ENCODE data around the gene WDR18.

WDR18 gene, protein sequence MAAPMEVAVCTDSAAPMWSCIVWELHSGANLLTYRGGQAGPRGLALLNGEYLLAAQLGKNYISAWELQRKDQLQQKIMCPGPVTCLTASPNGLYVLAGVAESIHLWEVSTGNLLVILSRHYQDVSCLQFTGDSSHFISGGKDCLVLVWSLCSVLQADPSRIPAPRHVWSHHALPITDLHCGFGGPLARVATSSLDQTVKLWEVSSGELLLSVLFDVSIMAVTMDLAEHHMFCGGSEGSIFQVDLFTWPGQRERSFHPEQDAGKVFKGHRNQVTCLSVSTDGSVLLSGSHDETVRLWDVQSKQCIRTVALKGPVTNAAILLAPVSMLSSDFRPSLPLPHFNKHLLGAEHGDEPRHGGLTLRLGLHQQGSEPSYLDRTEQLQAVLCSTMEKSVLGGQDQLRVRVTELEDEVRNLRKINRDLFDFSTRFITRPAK

DNA sequence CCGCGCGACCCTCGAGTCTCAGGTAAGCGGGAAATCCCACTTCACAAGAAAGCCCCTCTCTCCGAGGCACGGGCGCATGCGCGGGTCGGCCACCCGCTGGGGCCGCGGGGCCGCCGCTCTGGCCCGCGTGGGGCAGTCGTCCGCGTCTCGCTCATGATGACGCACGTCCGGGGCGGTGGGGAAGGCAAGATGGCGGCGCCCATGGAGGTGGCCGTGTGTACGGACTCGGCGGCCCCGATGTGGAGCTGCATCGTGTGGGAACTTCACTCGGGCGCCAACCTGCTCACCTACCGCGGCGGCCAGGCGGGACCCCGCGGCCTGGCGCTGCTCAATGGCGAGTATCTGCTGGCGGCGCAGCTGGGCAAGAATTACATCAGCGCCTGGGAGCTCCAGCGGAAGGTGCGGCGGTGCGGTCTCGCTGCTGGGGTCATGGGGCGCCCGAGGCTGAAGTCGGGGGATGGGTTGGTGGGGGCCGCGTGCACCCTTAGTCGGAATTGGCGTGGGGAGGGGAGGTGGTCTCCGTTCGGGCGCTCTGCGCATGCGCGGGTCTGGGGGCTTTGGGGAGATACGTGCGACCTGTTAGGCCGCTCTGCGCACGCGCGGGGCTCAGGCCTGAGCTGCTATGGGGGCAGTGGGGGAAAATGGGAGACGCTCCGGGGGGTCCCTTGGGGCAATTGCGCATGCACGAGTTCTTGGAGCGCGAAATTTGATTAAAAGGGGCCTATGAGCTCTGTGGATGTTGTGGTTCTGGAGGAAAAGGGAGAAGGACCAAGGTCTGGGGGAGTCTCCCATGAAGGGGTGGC lies at the start of gene WDR18:
Gene WDR18 (plus strand): TSS at position 181 of the 803 bp plus-strand sequence. CDS start 9 bp downstream, at position 190.
- peak; percentile 89 to 91 for DNase-seq

DNA sequence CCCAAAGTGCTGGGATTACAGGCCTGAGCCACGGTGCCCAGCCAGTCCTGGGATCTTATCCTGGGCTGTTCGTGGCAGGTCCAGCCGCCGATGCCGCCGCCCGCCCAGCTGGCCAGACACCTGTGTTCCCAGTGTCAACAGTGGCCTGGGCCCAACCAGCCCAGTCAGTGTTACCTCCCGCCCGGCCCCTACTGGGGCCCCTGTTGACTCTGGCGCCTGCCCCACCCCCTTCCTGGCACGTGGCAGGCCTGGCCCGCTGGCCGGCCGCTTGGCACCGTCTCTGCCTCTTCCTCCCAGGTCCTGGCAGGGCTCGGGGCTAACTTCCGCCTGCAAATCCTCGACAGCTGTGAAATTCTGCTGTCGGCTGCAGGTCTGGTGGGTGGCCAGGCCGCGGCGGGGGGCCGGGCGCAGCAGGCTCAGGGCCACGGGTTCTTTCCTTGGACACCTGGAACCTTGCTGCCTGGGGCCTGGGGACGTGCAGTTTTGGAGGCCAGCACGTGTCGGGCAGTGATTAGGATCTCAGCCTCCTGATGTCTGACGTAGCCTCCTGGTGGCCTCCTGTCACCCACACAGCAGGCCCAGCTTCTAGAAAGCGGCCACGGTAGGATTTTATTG lies 49.2 kb upstream of the WDR18 start:
- peak in 1 of 2 donors; percentile 50 for DNase-seq

DNA sequence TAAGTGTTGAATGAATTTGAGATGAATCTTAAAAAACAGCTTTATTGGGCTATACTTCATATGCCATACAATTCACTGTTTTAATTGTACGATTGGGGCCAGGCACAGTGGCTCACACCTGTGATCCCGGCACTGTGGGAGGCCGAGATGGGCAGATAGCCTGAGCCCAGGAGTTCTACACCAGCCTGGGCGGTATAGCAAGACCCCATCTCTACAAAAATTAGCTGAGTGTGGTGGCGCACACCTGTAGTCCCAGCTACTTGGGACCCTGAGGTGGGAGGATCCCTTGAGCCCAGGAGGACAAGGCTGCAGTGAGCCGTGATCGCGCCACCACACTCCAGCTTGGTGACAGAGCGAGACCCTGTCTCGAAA lies 48.0 kb upstream of the WDR18 start:
- no peak for DNase-seq

DNA sequence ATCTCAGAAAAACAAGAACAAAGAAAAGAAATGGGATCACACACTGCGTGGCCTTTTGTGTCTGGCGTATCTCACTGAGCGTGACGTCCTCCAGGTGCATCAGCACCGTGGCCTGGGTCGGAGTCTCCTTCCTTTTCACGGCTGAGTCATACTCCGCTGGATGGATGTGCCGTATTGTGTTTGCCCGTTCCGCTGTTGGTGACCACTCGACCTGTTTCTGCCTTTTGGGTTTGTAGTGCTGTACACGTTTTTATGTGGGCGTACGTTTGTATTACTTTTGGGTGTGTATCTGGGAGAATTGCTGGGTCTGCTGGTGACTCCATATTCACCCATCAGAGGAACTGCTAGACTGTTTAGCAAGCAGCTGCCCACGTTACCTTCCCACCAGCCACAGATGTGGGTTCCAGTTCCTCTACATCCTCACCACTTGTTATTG lies 46.9 kb upstream of the WDR18 start:
- peak; percentile 39 to 69 for DNase-seq

DNA sequence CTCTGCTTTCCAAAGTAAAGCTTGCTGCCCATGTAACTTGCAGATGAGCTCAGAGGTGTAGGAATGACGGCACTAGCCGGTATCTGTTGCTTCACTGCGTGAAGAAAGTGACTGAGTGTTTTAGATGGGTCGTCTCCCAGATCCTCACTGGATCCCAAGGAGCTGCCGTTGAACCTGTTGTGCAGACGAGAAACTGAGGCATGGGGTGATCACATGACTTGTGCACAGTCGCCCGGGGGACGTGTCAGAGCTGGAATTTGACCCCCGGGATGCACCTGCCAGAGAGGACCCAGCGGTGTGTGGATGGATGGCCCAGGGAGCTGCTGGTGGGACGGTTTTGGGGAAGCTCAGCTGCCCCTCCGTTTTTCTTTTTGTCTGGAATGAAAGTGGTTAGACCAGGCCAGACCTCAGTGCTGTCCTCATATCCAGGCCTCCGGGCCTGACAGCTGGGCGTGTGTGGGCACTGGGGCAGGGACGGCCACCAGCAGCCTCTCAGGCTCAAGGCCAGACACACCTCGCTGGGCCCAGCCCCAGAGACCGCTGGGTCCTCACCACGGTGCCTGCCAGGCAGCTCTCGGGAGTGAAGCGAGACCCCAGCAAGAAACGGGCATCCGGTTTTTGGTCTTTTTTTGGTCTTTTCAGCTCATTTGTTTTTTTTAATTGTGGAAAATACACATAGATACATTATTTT lies 45.8 kb upstream of the WDR18 start:
- no peak for DNase-seq

DNA sequence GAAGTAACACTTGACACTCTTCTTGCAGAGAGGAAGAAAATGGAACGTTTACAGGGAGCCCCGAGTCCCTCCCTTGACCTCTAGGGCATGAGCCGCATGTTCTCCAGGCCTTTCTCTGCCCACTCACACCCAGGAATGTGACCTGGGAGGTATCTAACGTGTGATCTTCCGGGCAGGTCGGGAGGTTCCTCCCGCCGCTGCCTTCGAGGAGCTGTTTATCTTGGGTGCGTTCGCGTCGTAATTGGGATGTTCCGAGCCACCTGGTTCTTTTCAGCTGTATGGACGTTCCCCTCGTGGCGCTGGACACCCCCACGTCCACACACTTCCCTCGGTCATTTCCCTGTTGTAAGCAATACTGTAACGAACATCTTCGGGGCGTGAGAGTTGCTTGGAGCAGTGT lies 44.7 kb upstream of the WDR18 start:
- DNase-seq: no peak

DNA sequence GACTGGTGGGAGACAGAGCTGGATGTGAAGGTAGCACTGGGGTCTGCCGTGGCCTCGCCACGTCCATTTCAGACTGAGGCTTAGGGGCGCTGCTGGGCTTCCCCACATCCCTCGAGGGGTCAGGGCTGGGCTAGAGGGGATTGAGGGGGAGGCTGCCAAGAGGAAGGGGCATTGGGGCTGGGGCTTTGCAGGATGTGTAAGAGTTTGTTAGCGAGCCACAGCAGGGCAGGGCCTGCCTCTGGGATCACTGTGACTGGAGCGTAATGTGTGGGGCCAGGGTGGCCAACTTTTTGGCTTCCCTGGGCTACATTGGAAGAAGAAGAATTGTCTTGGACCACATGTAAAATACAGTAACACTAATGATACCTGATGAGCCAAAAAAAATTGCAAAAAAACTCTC lies 44.2 kb upstream of the WDR18 start:
- DNase-seq: no peak

DNA sequence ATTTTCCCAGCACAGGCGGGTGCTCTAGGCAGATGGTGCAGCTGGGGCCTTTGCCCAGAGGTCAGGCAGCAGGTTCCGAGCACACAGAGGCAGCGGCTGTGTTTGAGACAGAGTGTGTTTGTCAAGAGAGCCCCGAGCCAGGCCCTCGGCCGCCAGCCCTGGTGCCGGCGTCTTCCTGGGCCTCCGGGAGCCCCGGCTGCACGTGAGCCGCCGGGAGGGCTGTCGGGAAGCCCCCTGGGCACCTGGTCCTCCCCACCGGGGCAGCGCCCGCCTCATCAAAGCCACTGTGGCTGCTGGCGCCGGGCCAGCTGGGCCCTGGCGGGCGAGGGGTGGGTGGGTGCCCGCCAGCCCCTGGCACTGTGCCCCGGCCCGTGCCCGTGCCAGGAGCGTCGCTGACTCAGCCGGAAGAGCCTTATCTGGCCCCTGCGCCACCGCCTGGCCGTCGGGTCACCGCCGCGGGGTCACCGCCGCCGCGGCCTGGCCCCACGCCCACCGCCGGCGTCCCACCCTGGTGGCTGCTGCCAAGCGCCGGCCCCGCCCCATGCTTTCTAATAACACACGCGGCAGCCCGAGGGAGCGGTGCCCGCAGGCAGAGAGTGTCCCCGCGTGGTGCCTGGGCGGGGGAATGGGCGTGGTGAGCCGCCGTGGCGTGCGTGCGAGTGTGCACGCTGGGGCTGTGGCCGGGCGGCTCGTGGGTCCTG lies 43.4 kb upstream of the WDR18 start:
- peak; percentile 80 to 85 for DNase-seq

DNA sequence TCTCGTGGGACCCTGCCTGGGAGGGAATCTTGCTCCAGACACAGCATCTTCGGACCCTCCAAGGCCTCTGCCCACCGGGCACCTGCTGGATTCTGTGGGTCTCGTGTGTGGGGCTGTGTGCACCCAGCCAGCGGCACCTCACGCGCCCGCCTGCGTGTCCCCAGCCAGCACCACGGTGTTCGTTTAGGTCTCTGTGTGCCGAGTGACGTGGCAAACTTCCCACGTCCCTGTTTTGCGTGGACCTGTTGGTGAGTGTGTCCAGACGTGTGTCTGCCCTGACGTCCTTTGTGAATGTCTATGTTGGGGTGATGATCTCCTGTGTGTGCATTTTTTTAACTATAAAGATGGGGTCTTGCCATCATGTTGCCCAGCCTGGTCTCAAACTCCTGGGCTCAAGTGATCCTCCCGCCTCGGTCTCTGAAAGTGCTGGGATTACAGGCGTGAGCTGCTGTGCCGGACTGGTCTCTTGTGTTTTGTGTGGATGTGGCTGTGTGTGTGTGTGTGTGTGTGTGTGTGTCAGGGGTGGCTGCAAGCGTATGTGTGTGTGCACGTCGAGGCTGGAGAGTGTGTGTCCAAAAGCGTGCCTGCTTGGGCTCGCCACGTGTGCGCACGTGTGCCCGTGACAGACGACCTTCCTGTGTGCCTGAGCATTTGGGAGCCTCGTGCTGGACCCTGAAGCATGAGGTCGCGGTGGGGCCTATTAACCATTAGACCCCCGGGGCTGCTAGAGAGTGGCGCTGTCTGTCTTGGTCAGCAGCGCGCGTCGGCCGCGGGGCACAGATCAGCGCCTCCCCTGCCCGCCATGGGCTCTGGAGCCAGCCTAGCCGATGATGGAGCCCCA lies 42.6 kb upstream of the WDR18 start:
- DNase-seq: no peak

DNA sequence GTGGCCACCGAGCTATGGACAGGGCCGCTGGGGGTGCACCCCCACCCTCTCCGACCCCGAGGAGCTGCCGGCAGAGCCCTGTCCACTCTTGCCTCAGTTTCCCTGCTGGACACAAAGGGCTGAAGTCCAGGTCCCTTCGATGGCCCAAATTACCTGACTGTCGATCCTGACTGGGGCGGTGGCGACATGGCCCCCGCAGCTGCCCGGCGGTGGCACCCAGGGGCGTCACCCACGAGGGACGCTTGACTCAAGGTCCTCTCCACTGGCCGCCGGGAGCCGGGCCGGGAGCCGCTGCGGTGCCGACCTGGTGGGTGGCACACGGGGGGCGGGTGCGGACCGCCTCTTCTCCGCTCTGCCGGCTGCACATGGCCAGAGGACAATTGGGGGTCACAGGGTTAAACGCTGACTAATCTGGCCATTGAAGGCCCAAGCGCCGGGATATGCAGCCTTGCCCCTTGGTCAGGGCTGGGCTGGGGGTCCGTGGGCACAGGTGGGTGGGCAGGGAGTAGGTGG lies 42.0 kb upstream of the WDR18 start:
- no peak for DNase-seq

DNA sequence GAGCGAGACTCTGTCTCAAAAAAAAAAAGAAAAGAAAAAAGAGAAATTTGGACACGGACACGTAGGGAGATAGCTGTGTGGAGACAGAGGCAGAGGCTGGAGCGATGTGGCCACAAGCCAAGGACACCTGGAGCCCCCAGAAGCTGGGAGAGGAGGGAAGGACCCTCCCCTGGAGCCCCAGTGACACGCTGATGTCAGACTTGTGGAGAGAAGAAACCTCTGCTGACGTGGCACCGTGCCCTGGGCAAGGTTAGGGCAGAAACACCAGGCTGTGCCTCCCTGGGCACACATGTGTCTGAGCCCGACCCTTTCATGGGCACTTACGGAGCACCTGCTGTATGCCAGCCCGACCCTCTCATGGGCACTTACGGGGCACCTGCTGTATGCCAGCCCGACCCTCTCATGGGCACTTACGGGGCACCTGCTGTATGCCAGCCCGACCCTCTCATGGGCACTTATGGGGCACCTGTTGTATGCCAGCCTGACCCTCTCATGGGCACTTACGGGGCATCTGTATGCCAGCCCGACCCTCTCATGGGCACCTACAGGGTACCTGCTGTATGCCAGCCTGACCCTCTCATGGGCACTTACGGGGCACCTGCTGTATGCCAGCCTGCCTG lies 40.5 kb upstream of the WDR18 start:
- no peak for DNase-seq

DNA sequence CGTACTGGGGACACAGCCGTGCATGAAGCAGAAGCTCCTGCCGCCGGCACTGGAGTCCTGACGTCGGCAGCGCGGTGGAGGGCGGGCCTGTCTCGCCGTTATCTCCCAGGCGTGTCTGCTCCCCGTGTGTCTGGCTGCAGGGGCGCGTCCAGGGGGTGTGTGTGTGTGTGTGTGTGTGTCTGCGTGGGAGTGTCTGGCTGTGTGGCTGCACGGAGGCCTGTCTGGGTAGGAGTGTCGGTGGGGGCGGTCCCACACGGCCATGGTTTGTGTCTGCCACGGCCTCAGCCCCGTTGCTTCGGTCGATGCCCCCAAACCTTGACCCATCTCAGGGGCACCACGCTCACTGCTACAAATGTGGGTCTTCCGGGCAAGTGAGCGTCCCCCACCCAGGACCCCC lies 40.0 kb upstream of the WDR18 start:
- DNase-seq: no peak

DNA sequence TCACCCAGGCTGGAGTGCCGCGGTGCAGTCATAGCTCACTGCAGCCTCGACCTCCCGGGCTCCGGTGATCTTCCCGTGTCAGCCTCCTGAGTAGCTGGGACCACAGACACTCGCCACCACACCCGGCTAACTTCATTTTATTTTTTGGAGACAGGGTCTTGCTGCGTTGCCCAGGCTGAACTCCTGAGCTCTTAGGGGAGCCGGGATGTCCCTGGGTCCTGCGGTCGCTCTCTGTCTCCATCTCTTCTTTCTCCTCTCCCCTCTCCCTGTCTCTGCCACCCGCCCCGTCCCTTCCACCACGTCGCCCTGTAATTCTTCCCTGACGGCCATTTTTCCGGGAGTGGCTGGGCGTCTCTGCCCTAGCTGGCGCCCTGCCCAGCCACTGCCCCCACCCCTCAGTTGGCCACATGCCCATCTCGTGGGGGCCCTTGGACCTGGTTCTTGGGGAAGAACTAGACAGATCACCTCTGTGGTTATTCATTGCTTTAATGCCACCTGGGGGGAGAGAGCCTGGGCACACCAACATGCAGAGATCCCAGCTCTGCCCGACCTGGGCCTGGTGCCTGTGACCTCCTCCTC lies 39.4 kb upstream of the WDR18 start:
- no peak for DNase-seq

DNA sequence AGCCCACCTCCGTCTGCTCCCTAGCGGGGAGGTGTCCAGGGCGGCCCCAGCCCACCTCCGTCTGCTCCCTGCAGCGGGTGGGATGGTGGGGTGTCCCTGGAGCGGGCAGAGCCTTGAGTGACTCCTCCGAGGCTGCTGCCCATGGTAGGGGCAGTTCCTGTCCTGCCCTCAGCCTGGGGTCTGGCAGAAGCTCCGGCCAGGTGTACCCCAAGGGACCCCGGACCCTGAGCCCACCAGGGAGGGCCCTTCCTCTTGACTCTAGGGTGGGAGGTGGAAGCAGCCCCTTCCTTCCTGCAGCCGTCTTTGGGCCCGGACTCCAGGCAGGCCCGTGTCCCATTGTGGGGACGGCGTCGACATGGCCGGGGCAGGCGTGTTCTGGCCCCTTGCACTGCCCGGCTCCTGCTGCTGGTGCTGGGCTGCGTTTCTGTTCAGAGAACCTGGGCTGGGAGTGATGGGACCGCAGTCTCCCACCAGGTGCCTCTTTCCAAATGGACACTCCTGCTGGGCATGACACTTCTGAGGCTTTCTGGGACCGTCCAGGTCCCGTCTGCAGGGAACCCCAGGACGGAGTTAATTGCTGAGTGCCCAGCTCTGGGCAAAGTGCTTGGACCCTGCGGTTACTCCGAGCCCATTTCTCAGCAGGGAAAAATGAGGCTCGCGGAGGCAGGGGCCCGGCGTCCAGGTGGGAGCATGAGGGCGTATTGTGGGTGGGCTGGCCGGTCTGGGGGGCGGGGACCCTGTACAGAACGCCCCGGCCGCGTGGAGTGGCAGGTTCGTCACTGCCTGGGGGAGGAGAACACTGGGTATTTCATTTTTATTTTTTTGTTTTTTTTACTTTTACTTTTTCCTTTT lies 38.5 kb upstream of the WDR18 start:
- DNase-seq: no peak

DNA sequence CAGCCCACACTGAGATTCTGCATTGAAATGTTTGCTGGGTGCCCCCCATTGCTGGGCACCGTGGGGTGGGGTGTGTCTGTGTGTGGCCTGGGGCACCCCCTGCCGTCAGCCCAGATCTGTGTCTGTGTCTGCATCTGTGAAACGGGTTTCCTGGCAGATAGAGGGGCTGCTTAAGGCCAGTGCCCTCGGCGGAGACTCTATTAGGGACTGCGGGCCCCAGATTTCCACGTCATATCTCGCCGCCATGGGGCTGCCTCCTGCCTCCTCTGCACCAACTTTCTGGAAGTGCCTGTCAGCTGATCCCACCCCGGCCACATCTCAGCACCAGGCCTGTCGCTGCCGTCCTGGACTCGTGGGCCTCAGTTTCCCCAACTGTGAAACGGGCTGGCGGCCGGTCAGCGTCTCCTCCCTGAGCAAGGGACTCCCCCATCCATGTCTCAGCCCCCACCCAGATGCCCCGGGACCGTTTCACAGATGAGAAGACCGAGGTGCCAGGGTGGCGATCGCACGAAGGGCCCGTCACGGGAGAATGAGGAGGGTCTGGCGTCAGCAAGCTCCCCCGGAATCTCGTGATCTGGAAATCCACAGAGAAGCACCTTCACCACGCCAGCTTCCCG lies 36.9 kb upstream of the WDR18 start:
- no peak for DNase-seq

DNA sequence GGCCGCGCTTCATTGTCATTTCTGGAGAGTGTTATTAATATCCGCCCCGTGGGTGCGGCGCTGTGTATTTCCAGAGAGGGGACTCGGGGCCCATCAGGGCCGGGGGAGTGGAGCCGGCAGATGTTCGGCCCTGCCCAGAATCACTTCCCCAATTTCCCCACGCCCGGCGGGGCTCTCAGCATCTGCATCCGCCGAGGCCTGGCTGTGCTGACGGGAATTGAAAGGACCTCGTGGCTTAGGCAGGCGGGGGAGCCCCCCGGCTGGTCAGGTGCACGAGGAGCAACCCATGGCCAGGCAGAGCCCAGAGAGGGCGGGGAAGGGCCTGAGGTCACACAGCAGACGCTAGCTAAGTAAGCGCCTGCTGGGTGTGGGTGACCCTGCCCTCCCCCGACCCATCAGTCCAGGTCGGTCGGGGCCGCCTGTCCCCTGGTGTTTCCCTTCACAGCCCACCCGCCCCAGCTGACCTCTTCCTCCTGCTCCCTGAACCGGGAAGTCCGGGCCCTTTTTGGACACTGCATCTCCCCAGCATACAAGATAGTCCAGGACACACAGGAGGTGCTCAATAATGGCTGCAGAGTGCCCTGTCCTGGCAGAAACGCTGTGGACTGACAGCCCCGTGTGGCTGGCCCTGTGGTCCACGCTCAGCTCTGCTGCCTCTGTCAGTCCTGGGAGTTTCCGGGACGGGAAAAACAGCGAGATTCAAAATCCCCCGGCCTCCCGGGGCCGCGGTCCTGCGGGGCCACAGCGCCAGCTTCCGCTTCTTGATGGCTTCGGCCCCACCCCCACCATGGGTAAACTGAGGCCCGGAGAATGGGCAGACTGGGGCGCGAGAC lies 36.2 kb upstream of the WDR18 start:
- DNase-seq: peak; percentile 21 to 84

DNA sequence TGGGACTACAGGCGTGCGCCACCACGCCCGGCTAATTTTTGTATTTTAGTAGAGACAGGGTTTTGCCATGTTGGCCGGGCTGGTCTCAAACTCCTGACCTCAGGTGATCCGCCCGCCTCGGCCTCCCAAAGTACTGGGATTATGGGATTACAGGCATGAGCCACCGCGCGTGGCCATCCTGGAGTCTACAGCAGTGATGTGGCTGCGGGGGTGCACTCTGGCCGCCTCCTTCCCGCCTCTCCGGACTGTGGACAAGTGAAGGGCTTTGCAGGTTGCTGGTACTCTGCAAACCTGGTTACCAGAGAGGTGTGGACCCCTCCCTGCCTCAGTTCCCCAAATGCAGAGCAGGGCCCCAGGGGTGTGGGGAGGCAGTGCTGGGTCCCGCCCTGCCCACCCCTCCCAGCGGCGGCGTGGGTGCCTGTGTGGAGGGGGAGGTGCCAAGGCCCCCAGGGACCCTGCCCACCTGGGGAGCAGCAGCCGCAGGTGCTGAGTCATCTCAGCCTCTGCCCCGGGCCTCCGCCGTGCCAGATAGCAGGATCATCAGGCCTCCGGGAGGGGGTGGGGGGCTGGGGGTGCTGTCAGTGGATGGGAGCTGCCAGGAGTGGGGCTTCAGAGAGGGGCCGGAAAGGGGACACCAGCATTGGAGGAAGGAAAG lies 35.2 kb upstream of the WDR18 start:
- no peak for DNase-seq
